Neural progenitor cell (in vitro differentiated cells): ENCODE measurements around the gene SH3BP5. TPM values are rescaled to one million over a fixed set of nuclear protein-coding genes. Genes with fewer than 3 reads are reported as not detected.

ENCODE experiments used
- DNase-seq: peaks from one replicate; pipeline ENCODE4 v3.0.0-alpha.2; 2016; ENCODE audit warnings: low spot score
- H2AFZ ChIP-seq: fragments of 200-600 bp; sonication (generic); replicated peaks from 2 replicates; pipeline ENCODE4 v1.6.1; 2016; ENCODE audit warnings: antibody characterized with exemption
- H3F3A ChIP-seq: fragments of 200-600 bp; sonication (generic); 2 replicates; pipeline ENCODE4 v1.6.1; 2016; ENCODE audit warnings: antibody characterized with exemption, low read depth
- H3K27ac ChIP-seq: fragments of 200-600 bp; sonication (generic); 2 replicates; pipeline ENCODE4 v1.5.1; 2016; ENCODE audit warnings: mild to moderate bottlenecking
- H3K27me3 ChIP-seq: fragments of 200-600 bp; sonication (generic); 2 replicates; pipeline ENCODE4 v1.6.1; 2016; ENCODE audit warnings: mild to moderate bottlenecking, moderate library complexity
- H3K36me3 ChIP-seq: fragments of 200-600 bp; sonication (generic); 2 replicates; pipeline ENCODE4 v1.5.1; 2016
- H3K4me1 ChIP-seq: fragments of 200-600 bp; sonication (generic); 2 replicates; pipeline ENCODE4 v1.6.1; 2016; ENCODE audit warnings: mixed run types
- H3K4me2 ChIP-seq: fragments of 200-600 bp; sonication (generic); 2 replicates; pipeline ENCODE4 v1.6.1; 2016
- H3K4me3 ChIP-seq: fragments of 200-600 bp; sonication (generic); 2 replicates; pipeline ENCODE4 v1.5.1; 2016
- H3K79me2 ChIP-seq: fragments of 200-600 bp; sonication (generic); 2 replicates; pipeline ENCODE4 v1.6.1; 2016; ENCODE audit warnings: low read depth
- H3K9ac ChIP-seq: fragments of 200-600 bp; sonication (generic); 2 replicates; pipeline ENCODE4 v1.6.1; 2016
- H3K9me3 ChIP-seq: fragments of 200-600 bp; sonication (generic); 2 replicates; pipeline ENCODE4 v1.5.1; 2016; ENCODE audit warnings: low read depth
- H4K20me1 ChIP-seq: fragments of 200-600 bp; sonication (generic); 2 replicates; pipeline ENCODE4 v1.6.1; 2016; ENCODE audit warnings: low read depth
- H3K27ac Mint-ChIP-seq: 3 replicates; pipeline ENCODE4 v1.8.0; 2021; ENCODE audit warnings: mixed read lengths
- H3K27me3 Mint-ChIP-seq: 2 replicates; pipeline ENCODE4 v1.8.0; 2022; ENCODE audit warnings: low read depth, mild to moderate bottlenecking, inconsistent platforms, moderate library complexity, mixed read lengths; ENCODE audit not compliant: insufficient read depth
- H3K36me3 Mint-ChIP-seq: 3 replicates; pipeline ENCODE4 v1.8.0; 2021; ENCODE audit warnings: mixed read lengths
- H3K4me1 Mint-ChIP-seq: 3 replicates; pipeline ENCODE4 v1.8.0; 2021; ENCODE audit warnings: mixed read lengths
- H3K4me3 Mint-ChIP-seq: 3 replicates; pipeline ENCODE4 v1.8.0; 2021; ENCODE audit warnings: mild to moderate bottlenecking, moderate library complexity, mixed read lengths
- H3K9me3 Mint-ChIP-seq: 3 replicates; pipeline ENCODE4 v1.8.0; 2020; ENCODE audit warnings: mixed read lengths
- EZH2 ChIP-seq: fragments of 200-600 bp; sonication (generic); IDR thresholded peaks from 2 replicates; pipeline ENCODE4 v1.6.1; 2017; ENCODE audit warnings: antibody characterized with exemption, mild to moderate bottlenecking, moderate library complexity
- EZH2phosphoT487 ChIP-seq: fragments of 200-600 bp; sonication (generic); IDR thresholded peaks from 2 replicates; pipeline ENCODE4 v1.6.1; 2017; ENCODE audit warnings: antibody characterized with exemption
- total RNA-seq: library from RNA; depleted of rRNA; stranded (reverse); fragments of >200 nt; gene quantifications from 2 replicates; pipeline ENCODE4 v1.2.3, GENCODE V29; 2015; ENCODE audit warnings: low replicate concordance
- TF ChIP-seq, protein P1 (sequence below): fragments of 200-600 bp; sonication (generic); IDR thresholded peaks from 2 replicates; pipeline ENCODE4 v1.5.1; 2017; ENCODE audit warnings: antibody characterized with exemption, mild to moderate bottlenecking

Gene SH3BP5
- total RNA-seq, 1 donor from 2014 or later, result 11.2 TPM

DNA sequence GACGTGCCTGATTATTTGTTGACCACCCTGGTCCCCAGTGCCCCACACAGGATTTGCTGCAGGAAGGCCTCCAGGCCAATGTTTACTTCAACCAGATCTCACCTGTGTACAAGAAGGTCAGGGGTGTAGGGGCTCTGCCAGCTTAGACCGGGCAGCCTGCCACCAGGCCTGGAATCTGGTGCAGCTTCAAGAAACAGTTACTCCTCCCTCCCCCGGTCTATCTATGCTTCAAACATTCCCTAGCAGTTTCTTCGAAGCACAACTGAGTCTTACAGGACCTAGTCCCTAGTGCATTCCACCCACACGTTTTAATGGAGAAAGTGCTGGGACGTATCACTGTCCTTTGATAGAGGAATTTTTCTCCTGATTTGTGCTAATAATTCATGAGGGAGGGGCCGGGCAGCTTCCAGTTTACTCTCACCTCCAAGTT, 8.0 kb downstream of the SH3BP5 start:
- peaks cover 10% of the 10 kb centered on the region for H3F3A ChIP-seq
- no peak overlapping the region for H3K9ac ChIP-seq
- H3K4me1 ChIP-seq, result peaks cover 33% of the 10 kb centered on the region
- DNase-seq, result no peak
- H2AFZ ChIP-seq, result no peak overlapping the region
- no peak overlapping the region for H3K4me3 ChIP-seq
- H3K27ac ChIP-seq, result no peak overlapping the region
- no peaks in the 10 kb centered on the region for H3K36me3 ChIP-seq
- no peak overlapping the region for H3K4me3 Mint-ChIP-seq
- no peaks in the 10 kb centered on the region for H3K79me2 ChIP-seq
- no peaks in the 10 kb centered on the region for H3K9me3 Mint-ChIP-seq
- no peaks in the 10 kb centered on the region for H3K27me3 ChIP-seq
- no peak overlapping the region for H3K4me2 ChIP-seq
- H3K4me1 Mint-ChIP-seq, result peaks cover 42% of the 10 kb centered on the region
- no peaks in the 10 kb centered on the region for H3K36me3 Mint-ChIP-seq
- no peak overlapping the region for H3K27ac Mint-ChIP-seq
- TF ChIP-seq, protein P1, sequence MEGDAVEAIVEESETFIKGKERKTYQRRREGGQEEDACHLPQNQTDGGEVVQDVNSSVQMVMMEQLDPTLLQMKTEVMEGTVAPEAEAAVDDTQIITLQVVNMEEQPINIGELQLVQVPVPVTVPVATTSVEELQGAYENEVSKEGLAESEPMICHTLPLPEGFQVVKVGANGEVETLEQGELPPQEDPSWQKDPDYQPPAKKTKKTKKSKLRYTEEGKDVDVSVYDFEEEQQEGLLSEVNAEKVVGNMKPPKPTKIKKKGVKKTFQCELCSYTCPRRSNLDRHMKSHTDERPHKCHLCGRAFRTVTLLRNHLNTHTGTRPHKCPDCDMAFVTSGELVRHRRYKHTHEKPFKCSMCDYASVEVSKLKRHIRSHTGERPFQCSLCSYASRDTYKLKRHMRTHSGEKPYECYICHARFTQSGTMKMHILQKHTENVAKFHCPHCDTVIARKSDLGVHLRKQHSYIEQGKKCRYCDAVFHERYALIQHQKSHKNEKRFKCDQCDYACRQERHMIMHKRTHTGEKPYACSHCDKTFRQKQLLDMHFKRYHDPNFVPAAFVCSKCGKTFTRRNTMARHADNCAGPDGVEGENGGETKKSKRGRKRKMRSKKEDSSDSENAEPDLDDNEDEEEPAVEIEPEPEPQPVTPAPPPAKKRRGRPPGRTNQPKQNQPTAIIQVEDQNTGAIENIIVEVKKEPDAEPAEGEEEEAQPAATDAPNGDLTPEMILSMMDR, result no peak
- TF ChIP-seq EZH2phosphoT487 (no peak), EZH2 (no peak)
- H3K9me3 ChIP-seq, result no peaks in the 10 kb centered on the region
- H3K27me3 Mint-ChIP-seq, result peaks cover 2% of the 10 kb centered on the region
- H4K20me1 ChIP-seq, result no peaks in the 10 kb centered on the region

GRCh38 chr3:15323063-15323462, 9.3 kb downstream of the SH3BP5 start:
- Histone ChIP-seq H3K79me2 (no peaks in the 10 kb centered on the region), H3K27ac (no peak overlapping the region), H3K27me3 (no peaks in the 10 kb centered on the region), H3K4me1 (peaks cover 35% of the 10 kb centered on the region), H2AFZ (no peak overlapping the region), H3K4me2 (no peak overlapping the region), H3F3A (peaks cover 8% of the 10 kb centered on the region), H3K9ac (no peak overlapping the region), H3K9me3 (no peaks in the 10 kb centered on the region), H3K4me3 (no peak overlapping the region), H3K36me3 (no peaks in the 10 kb centered on the region), H4K20me1 (no peaks in the 10 kb centered on the region)
- DNase-seq, result no peak
- TF ChIP-seq EZH2phosphoT487 (no peak), EZH2 (no peak)
- TF ChIP-seq, protein P1, result no peak
- Mint-ChIP-seq H3K27me3 (peaks cover 2% of the 10 kb centered on the region), H3K4me3 (no peak overlapping the region), H3K9me3 (no peaks in the 10 kb centered on the region), H3K36me3 (no peaks in the 10 kb centered on the region), H3K4me1 (peaks cover 35% of the 10 kb centered on the region), H3K27ac (no peak overlapping the region)

GRCh38 chr3:15321349-15321748, 11.0 kb downstream of the SH3BP5 start:
- Histone ChIP-seq H3K4me3 (no peak overlapping the region), H3K36me3 (no peaks in the 10 kb centered on the region), H3K27me3 (no peaks in the 10 kb centered on the region), H3K79me2 (no peaks in the 10 kb centered on the region), H3K27ac (no peak overlapping the region), H3K9ac (no peak overlapping the region), H3K4me1 (peaks cover 35% of the 10 kb centered on the region), H3F3A (peaks cover 8% of the 10 kb centered on the region), H3K4me2 (no peak overlapping the region), H4K20me1 (no peaks in the 10 kb centered on the region), H3K9me3 (no peaks in the 10 kb centered on the region), H2AFZ (no peak overlapping the region)
- Mint-ChIP-seq H3K27me3 (peaks cover 2% of the 10 kb centered on the region), H3K4me3 (no peak overlapping the region), H3K9me3 (no peaks in the 10 kb centered on the region), H3K4me1 (peaks cover 35% of the 10 kb centered on the region), H3K36me3 (no peaks in the 10 kb centered on the region), H3K27ac (no peak overlapping the region)
- TF ChIP-seq EZH2phosphoT487 (no peak), EZH2 (no peak)
- TF ChIP-seq, protein P1, result no peak
- DNase-seq, result no peak
